Measurements from ENCODE around the gene EGFLAM.
"Not testable (repeated sequence)": the region's sequence is repeated elsewhere in the genome, so short reads cannot be mapped to it uniquely, and the experiment has no call there.

Gene EGFLAM

DNA sequence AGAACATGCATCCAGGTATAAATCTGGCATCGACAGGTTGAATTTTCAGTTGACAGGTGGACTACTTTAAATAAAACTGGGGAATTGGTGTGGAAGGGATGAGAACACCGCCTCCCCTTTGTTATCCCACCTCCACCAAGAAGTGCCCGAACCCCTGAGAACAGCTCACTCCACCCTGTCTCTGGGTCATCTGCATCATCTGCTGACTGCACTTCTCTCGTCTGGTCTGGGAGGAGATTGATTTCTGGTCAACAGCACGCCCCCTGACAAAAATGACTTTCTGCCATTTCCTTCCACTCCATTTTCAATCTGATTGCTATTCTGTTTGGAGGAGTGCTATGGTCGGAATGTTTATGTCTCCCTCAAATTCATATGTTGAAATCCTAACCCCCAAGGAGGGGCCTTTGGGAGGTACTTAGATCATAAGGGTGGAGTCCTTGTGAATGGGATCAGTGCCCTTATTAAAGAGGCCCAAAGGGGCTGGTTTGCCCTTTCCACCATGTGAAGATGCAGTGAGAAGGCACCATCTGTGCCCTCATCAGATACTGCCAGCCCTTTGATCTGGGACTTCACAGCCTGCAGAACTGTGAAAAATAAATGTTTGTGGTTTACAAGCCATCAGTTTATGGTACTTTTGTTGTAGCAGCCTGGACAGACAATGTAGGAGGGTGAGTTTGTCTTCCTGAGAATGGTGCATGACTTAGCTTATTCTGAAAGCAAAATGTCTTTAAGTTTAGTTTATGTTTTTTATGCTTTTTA is 145.7 kb downstream of the EGFLAM start:
- DNase-seq (ENCODE audit: low read depth), result no peak
- H3K4me3 ChIP-seq (ENCODE audit: control insufficient read depth, low read depth, low read length), result no peak overlapping the region
- no peak for TF ChIP-seq CTCF (IDR thresholded peaks at IDR 0.05; ENCODE audit: control insufficient read depth, insufficient read depth, low read depth, low read length, missing control alignments)

DNA sequence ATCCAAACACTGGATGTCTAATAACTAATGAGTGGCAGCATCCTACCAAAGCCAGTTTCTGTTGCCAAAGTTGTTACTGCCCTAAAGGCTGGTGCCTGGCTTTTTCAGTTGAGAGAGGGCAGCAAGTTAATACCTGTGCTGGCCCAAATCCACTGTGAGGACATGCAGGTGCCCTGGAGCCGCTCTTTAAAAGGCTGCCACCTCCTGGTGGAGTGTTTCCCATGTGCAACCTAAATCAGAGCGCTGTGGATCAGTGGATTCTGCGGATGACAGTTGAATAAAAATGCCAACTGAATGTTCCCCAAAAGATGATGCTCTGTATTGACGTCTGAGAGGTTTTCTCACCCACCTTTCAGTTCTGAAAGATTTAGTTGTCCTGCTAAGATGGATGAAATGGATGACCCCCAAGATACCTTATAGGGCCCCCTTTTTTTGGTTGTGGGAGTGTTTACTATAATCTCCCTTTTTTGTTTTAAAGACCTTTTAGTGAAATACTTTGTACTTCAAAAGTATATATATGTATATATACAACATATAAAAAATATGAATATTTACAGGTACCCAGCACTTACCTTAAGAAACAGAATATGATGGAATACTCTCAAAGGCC is 146.4 kb downstream of the EGFLAM start:
- H3K4me3 ChIP-seq (ENCODE audit: control insufficient read depth, low read depth, low read length), result no peak overlapping the region
- TF ChIP-seq CTCF (IDR thresholded peaks at IDR 0.05; ENCODE audit: control insufficient read depth, insufficient read depth, low read depth, low read length, missing control alignments), result peak; percentile 28
- no peak for DNase-seq (ENCODE audit: low read depth)

DNA sequence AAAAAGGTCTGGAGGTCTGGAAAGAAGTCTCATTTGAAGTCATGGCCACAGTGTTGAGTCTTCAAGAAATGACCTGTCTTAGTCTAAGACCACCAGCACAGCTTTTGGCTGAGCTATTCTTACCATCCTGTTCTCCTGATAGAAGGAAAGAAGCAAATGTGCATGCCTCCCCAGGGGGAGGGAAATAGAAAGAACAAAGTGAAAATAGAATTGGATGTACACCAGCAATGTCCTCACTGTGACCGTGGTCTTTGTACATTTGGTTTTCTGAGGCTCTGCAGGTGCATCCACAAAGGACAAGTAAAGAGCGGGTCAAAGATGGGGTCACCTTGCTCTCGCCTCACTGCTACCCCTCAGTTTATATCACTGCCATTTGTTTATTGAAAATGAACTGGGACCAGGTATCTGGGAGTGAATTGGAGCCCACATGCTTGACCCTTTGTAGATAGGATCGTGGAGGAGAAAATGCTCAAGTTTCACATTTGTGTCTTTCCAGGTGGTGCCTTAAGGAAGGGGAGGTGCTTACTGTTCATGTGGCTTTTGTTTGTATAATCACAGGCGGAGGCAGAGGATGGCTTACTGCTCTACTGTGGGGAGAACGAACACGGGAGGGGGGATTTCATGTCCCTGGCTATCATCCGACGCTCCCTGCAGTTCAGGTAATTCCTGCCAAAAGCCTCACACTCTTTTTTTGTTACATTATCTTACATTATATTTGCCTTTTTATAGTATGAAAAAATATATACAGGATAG is 150.3 kb downstream of the EGFLAM start:
- H3K4me3 ChIP-seq (ENCODE audit: control insufficient read depth, low read depth, low read length), result no peak overlapping the region
- DNase-seq (ENCODE audit: low read depth), result no peak
- no peak for TF ChIP-seq CTCF (IDR thresholded peaks at IDR 0.05; ENCODE audit: control insufficient read depth, insufficient read depth, low read depth, low read length, missing control alignments)

- H3K4me3 ChIP-seq (ENCODE audit: control insufficient read depth, low read depth, low read length), result no peak overlapping the region
- no peak for TF ChIP-seq CTCF (IDR thresholded peaks at IDR 0.05; ENCODE audit: control insufficient read depth, insufficient read depth, low read depth, low read length, missing control alignments)
- no peak for DNase-seq (ENCODE audit: low read depth)
These were observed 152.1 kb downstream of the EGFLAM start for GRCh38 chr5:38410304-38410990.

DNA sequence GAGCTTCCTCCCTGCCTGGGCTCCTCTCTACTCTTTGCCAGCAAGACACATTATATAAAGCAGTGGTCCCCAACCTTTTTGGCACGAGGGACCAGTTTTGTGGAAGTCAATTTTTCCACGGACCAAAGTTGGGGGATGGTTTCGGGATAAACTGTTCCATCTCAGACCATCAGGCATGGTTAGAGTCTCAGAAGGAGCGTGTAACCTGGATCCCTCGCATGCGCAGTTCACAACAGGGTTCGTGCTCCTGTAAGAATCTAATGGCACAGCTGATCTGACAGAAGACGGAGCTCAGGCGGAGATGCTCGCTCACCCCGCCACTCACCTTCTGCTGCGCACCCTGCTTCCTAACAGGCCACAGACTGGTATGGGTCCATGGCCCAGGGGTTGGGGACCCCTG is 155.3 kb downstream of the EGFLAM start:
- no peak for TF ChIP-seq CTCF (IDR thresholded peaks at IDR 0.05; ENCODE audit: control insufficient read depth, insufficient read depth, low read depth, low read length, missing control alignments)
- DNase-seq (ENCODE audit: low read depth), result no peak
- H3K4me3 ChIP-seq (ENCODE audit: control insufficient read depth, low read depth, low read length), result no peak overlapping the region

- no peak overlapping the region for H3K4me3 ChIP-seq (ENCODE audit: control insufficient read depth, low read depth, low read length)
- no peak for TF ChIP-seq CTCF (IDR thresholded peaks at IDR 0.05; ENCODE audit: control insufficient read depth, insufficient read depth, low read depth, low read length, missing control alignments)
- DNase-seq (ENCODE audit: low read depth), result peak; percentile 41
These were observed 156.0 kb downstream of the EGFLAM start for GRCh38 chr5:38414348-38414747.

- DNase-seq (ENCODE audit: low read depth), result not testable (repeated sequence)
These were observed 157.4 kb downstream of the EGFLAM start for GRCh38 chr5:38415772-38416171.

More at GRCh38 chr5:38415772-38416171, 157.4 kb downstream of the EGFLAM start:
- not testable (repeated sequence) for H3K4me3 ChIP-seq (ENCODE audit: control insufficient read depth, low read depth, low read length)

Data from AG09309 (cell line).